Gastrocnemius medialis (tissue), 4 donors: ENCODE measurements around the gene C17orf100.

Experiments used
- POLR2A ChIP-seq, 2 donors: fragments of 450-650 bp; IDR thresholded peaks; one replicate each; pipeline ENCODE4 v1.6.1; 2017; ENCODE audit warnings: antibody characterized with exemption in 2 of 2, mild to moderate bottlenecking in 2 of 2, moderate library complexity in 2 of 2
- TF ChIP-seq, protein P1 (sequence below), 5 experiments: fragments of 450-650 bp in 3 of 5; fragments of 200-600 bp in 2 of 5; sonication (generic) in 2 of 5; IDR thresholded peaks in 4 of 5; conservative IDR thresholded peaks in 1 of 5; 1 replicate in 4 of 5; 2 replicates in 1 of 5; pipeline ENCODE4 v1.5.1; 2016 to 2019; ENCODE audit warnings: antibody characterized with exemption in 5 of 5, mild to moderate bottlenecking in 3 of 5, moderate library complexity in 3 of 5

- no peak for TF ChIP-seq POLR2A (IDR thresholded peaks at IDR 0.05)
- TF ChIP-seq, protein P1, sequence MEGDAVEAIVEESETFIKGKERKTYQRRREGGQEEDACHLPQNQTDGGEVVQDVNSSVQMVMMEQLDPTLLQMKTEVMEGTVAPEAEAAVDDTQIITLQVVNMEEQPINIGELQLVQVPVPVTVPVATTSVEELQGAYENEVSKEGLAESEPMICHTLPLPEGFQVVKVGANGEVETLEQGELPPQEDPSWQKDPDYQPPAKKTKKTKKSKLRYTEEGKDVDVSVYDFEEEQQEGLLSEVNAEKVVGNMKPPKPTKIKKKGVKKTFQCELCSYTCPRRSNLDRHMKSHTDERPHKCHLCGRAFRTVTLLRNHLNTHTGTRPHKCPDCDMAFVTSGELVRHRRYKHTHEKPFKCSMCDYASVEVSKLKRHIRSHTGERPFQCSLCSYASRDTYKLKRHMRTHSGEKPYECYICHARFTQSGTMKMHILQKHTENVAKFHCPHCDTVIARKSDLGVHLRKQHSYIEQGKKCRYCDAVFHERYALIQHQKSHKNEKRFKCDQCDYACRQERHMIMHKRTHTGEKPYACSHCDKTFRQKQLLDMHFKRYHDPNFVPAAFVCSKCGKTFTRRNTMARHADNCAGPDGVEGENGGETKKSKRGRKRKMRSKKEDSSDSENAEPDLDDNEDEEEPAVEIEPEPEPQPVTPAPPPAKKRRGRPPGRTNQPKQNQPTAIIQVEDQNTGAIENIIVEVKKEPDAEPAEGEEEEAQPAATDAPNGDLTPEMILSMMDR (IDR thresholded peaks at IDR 0.05 in 4 of 5, conservative IDR thresholded peaks at IDR 0.05 in 1 of 5), result no peak
These were observed 19.0 kb upstream of the C17orf100 start for GRCh38 chr17:6632530-6632929.
